Measurements from ENCODE around the gene GAS5.

GAS5 gene

GRCh38 chr1:173832748-173833147 is 35.0 kb downstream of the GAS5 start:
- DNase-seq (ENCODE audit: low read depth in 2 of 3, low spot score in 1 of 3): no peak

GRCh38 chr1:173827611-173828010 is 40.2 kb downstream of the GAS5 start:
- DNase-seq (ENCODE audit: low read depth in 2 of 3, low spot score in 1 of 3): no peak

- peak; percentile 84 to 90 (median 89) for DNase-seq (ENCODE audit: low read depth in 2 of 3, low spot score in 1 of 3)
These were observed 43.3 kb downstream of the GAS5 start, which contains the start of the genes CENPL and DARS2 for GRCh38 chr1:173824315-173825081. Gene CENPL (minus strand): TSS chr1:173824883. CDS start chr1:173811299, 13,584 bp downstream. Gene DARS2 (plus strand): TSS chr1:173824673. CDS start chr1:173825230, 557 bp downstream.

GRCh38 chr1:173823781-173824314 is 43.9 kb downstream of the GAS5 start:
- peak in 1 of 3 donors; percentile 7 for DNase-seq (ENCODE audit: low read depth in 2 of 3, low spot score in 1 of 3)

- DNase-seq (ENCODE audit: low read depth in 2 of 3, low spot score in 1 of 3): no peak
These were observed 46.1 kb downstream of the GAS5 start for GRCh38 chr1:173821680-173822079.

- no peak for DNase-seq (ENCODE audit: low read depth in 2 of 3, low spot score in 1 of 3)
These were observed 49.3 kb downstream of the GAS5 start for GRCh38 chr1:173818459-173818858.
